ENCODE results near the gene RAB12. TPM values are rescaled to one million over a fixed set of nuclear protein-coding genes. Genes with fewer than 3 reads are reported as not detected.

Gene RAB12
- total and polyA plus RNA-seq, 2 of the 13 experiments (the other 11 are each of a cell fraction or from before 2014, with no cell fraction given), result 9.5 to 25.3 TPM

DNA sequence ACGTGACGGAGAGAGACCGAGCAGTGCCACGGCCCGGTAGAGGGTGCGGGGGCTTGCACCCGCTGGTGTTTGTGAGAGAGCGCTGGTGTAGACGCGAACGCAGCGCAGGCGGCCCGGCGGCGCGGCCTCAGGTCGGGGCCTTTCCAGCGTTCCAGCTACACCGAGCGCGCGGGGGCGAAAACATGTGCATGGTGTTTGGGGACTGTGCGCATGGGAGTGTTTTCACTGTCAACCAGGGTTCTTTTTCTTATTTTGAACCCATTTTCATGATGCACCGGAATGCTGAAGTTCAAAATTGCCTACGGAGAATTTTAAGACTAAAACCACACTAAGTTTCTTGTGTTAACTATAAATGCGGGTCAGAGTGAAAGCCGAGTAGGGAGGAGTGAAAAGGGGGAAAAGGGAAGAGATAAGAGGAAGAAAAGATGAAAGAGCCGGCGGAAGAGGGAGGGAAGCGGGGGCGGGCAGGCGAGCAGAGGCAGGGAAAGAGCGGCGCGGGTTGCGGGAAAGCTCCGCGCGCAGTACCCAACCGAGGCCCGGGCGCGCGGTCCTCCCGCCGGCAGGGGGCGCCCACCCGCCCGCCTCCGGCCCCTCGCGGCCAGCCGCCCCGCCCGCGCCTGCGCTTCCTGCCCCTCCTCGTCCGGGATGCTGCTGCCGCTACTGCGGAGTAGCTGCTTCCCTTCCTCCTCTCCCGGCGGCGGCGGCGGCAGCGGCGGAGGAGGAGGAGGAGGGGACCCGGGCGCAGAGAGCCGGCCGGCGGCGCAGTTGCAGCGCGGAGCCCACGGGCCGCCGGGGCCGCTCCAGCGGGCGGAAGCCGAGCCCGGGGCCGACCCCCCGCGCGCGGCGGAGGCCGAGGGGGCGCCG is at the start of gene RAB12 (continued):
- TF ChIP-seq, protein P1, sequence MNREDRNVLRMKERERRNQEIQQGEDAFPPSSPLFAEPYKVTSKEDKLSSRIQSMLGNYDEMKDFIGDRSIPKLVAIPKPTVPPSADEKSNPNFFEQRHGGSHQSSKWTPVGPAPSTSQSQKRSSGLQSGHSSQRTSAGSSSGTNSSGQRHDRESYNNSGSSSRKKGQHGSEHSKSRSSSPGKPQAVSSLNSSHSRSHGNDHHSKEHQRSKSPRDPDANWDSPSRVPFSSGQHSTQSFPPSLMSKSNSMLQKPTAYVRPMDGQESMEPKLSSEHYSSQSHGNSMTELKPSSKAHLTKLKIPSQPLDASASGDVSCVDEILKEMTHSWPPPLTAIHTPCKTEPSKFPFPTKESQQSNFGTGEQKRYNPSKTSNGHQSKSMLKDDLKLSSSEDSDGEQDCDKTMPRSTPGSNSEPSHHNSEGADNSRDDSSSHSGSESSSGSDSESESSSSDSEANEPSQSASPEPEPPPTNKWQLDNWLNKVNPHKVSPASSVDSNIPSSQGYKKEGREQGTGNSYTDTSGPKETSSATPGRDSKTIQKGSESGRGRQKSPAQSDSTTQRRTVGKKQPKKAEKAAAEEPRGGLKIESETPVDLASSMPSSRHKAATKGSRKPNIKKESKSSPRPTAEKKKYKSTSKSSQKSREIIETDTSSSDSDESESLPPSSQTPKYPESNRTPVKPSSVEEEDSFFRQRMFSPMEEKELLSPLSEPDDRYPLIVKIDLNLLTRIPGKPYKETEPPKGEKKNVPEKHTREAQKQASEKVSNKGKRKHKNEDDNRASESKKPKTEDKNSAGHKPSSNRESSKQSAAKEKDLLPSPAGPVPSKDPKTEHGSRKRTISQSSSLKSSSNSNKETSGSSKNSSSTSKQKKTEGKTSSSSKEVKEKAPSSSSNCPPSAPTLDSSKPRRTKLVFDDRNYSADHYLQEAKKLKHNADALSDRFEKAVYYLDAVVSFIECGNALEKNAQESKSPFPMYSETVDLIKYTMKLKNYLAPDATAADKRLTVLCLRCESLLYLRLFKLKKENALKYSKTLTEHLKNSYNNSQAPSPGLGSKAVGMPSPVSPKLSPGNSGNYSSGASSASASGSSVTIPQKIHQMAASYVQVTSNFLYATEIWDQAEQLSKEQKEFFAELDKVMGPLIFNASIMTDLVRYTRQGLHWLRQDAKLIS (CRISPR knock-in tag; IDR thresholded peaks at IDR 0.05), result no peak
- TF ChIP-seq U2AF2 (IDR thresholded peaks at IDR 0.05; ENCODE audit: low read depth, low read length) (no peak), ZNF33A (CRISPR knock-in tag; IDR thresholded peaks at IDR 0.05; ENCODE audit: borderline replicate concordance) (no peak), ZNF737 (CRISPR knock-in tag; IDR thresholded peaks at IDR 0.05; ENCODE audit: borderline replicate concordance) (no peak), ZNF543 (CRISPR knock-in tag; IDR thresholded peaks at IDR 0.05) (no peak), MED8 (CRISPR knock-in tag; IDR thresholded peaks at IDR 0.05; ENCODE audit: insufficient replicate concordance) (no peak), ZNF766 (CRISPR knock-in tag; IDR thresholded peaks at IDR 0.05; ENCODE audit: borderline replicate concordance) (no peak), ZIK1 (CRISPR knock-in tag; IDR thresholded peaks at IDR 0.05; ENCODE audit: borderline replicate concordance, low read depth) (no peak), SKI (IDR thresholded peaks at IDR 0.05; ENCODE audit: partially characterized antibody) (peak; percentile 18), RFXANK (CRISPR knock-in tag; IDR thresholded peaks at IDR 0.05) (no peak), ZKSCAN8 (CRISPR knock-in tag; IDR thresholded peaks at IDR 0.05; ENCODE audit: borderline replicate concordance) (no peak), KLF13 (CRISPR knock-in tag; IDR thresholded peaks at IDR 0.05) (no peak), FOXK1 (CRISPR knock-in tag; IDR thresholded peaks at IDR 0.05; ENCODE audit: borderline replicate concordance, low read depth) (no peak), ZFP82 (CRISPR knock-in tag; IDR thresholded peaks at IDR 0.05; ENCODE audit: borderline replicate concordance) (no peak), TBX2 (CRISPR knock-in tag; IDR thresholded peaks at IDR 0.05; ENCODE audit: borderline replicate concordance) (peak; percentile 33; the same call in 1 of the 2 replicates), ZNF34 (CRISPR knock-in tag; IDR thresholded peaks at IDR 0.05; ENCODE audit: borderline replicate concordance) (no peak)
- TF ChIP-seq, protein P2, sequence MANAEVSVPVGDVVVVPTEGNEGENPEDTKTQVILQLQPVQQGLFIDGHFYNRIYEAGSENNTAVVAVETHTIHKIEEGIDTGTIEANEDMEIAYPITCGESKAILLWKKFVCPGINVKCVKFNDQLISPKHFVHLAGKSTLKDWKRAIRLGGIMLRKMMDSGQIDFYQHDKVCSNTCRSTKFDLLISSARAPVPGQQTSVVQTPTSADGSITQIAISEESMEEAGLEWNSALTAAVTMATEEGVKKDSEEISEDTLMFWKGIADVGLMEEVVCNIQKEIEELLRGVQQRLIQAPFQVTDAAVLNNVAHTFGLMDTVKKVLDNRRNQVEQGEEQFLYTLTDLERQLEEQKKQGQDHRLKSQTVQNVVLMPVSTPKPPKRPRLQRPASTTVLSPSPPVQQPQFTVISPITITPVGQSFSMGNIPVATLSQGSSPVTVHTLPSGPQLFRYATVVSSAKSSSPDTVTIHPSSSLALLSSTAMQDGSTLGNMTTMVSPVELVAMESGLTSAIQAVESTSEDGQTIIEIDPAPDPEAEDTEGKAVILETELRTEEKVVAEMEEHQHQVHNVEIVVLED (CRISPR knock-in tag; IDR thresholded peaks at IDR 0.05; ENCODE audit: borderline replicate concordance), result no peak
- TF ChIP-seq, protein P3, sequence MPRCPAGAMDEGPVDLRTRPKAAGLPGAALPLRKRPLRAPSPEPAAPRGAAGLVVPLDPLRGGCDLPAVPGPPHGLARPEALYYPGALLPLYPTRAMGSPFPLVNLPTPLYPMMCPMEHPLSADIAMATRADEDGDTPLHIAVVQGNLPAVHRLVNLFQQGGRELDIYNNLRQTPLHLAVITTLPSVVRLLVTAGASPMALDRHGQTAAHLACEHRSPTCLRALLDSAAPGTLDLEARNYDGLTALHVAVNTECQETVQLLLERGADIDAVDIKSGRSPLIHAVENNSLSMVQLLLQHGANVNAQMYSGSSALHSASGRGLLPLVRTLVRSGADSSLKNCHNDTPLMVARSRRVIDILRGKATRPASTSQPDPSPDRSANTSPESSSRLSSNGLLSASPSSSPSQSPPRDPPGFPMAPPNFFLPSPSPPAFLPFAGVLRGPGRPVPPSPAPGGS (CRISPR knock-in tag; IDR thresholded peaks at IDR 0.05), result no peak
- TF ChIP-seq, protein P4, sequence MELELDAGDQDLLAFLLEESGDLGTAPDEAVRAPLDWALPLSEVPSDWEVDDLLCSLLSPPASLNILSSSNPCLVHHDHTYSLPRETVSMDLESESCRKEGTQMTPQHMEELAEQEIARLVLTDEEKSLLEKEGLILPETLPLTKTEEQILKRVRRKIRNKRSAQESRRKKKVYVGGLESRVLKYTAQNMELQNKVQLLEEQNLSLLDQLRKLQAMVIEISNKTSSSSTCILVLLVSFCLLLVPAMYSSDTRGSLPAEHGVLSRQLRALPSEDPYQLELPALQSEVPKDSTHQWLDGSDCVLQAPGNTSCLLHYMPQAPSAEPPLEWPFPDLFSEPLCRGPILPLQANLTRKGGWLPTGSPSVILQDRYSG (CRISPR knock-in tag; IDR thresholded peaks at IDR 0.05), result no peak
- TF ChIP-seq, protein P5, sequence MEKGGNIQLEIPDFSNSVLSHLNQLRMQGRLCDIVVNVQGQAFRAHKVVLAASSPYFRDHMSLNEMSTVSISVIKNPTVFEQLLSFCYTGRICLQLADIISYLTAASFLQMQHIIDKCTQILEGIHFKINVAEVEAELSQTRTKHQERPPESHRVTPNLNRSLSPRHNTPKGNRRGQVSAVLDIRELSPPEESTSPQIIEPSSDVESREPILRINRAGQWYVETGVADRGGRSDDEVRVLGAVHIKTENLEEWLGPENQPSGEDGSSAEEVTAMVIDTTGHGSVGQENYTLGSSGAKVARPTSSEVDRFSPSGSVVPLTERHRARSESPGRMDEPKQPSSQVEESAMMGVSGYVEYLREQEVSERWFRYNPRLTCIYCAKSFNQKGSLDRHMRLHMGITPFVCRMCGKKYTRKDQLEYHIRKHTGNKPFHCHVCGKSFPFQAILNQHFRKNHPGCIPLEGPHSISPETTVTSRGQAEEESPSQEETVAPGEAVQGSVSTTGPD (CRISPR knock-in tag; IDR thresholded peaks at IDR 0.05), result no peak

Data from HepG2 (cell line).